Erythroblast (primary cell): Measurements from ENCODE around the gene HSPA1L.

Experiments used
- GATA1 ChIP-seq: IDR thresholded peaks from 2 replicates; pipeline ENCODE4 v1.6.1; 2011; ENCODE audit warnings: low read depth, mild to moderate bottlenecking, control low read depth, low read length, moderate library complexity
- POLR2A ChIP-seq: IDR thresholded peaks from 2 replicates; pipeline ENCODE4 v1.6.1; 2011; ENCODE audit warnings: mild to moderate bottlenecking, low read length

- TF ChIP-seq POLR2A (peak; percentile 98), GATA1 (no peak)
Measured at GRCh38 chr6:31827286-31828079, 12.4 kb upstream of the HSPA1L start, which contains the start of gene HSPA1B.
